ENCODE measurements around the gene PRDM7. TPM values are rescaled to one million over a fixed set of nuclear protein-coding genes. Genes with fewer than 3 reads are reported as not detected.

PRDM7 gene
- total and polyA plus RNA-seq, 7 donors = not detected

- H3K36me3 ChIP-seq = peaks cover 10 to 25% (median 11%) of the 10 kb centered on the region in 4 donors
- DNase-seq = no peak
- peaks cover 0 to 18% (median 16%) of the 10 kb centered on the region in 3 donors for H3K27me3 ChIP-seq
- H3K4me3 ChIP-seq = no peak overlapping the region
- H3K4me1 ChIP-seq = peaks cover 0 to 15% (median 13%) of the 10 kb centered on the region in 4 donors
- whole genome bisulfite sequencing, 2 donors = 87 to 91% methylated on average over 19 of the region's 19 CpGs
- intact Hi-C loops (cut with DNase I) = no loop called here
- TF ChIP-seq EP300 (IDR thresholded peaks at IDR 0.05) (no peak), POLR2A (IDR thresholded peaks at IDR 0.05) (no peak), POLR2AphosphoS5 (IDR thresholded peaks at IDR 0.05) (no peak)
- TF ChIP-seq, protein P1, sequence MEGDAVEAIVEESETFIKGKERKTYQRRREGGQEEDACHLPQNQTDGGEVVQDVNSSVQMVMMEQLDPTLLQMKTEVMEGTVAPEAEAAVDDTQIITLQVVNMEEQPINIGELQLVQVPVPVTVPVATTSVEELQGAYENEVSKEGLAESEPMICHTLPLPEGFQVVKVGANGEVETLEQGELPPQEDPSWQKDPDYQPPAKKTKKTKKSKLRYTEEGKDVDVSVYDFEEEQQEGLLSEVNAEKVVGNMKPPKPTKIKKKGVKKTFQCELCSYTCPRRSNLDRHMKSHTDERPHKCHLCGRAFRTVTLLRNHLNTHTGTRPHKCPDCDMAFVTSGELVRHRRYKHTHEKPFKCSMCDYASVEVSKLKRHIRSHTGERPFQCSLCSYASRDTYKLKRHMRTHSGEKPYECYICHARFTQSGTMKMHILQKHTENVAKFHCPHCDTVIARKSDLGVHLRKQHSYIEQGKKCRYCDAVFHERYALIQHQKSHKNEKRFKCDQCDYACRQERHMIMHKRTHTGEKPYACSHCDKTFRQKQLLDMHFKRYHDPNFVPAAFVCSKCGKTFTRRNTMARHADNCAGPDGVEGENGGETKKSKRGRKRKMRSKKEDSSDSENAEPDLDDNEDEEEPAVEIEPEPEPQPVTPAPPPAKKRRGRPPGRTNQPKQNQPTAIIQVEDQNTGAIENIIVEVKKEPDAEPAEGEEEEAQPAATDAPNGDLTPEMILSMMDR (IDR thresholded peaks at IDR 0.05) = no peak
- H3K9me3 ChIP-seq = no peaks in the 10 kb centered on the region
- no peak overlapping the region for H3K27ac ChIP-seq
Measured at GRCh38 chr16:90042946-90043514, 34.1 kb downstream of the PRDM7 start.

DNA sequence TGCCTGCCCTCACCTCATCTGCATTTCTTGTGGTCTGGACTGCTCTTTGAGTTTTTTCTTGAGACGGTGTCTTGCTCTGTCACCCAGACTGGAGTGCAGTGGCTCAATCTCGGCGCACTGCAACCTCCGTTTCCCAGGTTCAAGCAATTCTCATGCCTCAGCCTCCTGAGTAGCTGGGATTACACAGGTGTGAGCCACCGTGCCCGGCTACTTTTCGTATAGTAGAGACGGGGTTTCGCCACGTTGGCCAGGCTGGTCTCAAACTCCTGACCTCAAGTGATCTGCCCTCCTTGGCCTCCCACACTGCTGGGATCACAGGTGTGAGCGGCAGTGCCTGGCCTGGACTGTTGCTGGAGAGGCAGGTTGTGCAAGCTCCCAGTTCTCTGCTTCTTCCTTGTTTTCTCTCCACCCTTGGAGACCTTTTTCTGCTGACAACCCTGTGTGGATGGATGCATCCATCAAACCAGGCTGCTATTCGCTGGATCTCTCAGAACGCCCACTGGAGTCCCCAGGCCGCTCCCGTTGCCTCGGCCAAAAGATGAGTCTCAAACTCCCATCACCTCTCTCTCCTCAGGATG is 35.1 kb downstream of the PRDM7 start:
- Histone ChIP-seq H3K27ac (no peak overlapping the region), H3K36me3 (peaks cover 12 to 35% (median 20%) of the 10 kb centered on the region in 4 donors), H3K9me3 (no peaks in the 10 kb centered on the region), H3K4me3 (no peak overlapping the region), H3K27me3 (peaks cover 0 to 10% (median 8%) of the 10 kb centered on the region in 3 donors), H3K4me1 (peaks cover 0 to 7% (median 6%) of the 10 kb centered on the region in 4 donors)
- DNase-seq = no peak
- intact Hi-C loops (cut with DNase I) = no loop called here
- WGBS, 2 donors = 89 to 95% methylated on average over 16 of the region's 16 CpGs
- TF ChIP-seq EP300 (IDR thresholded peaks at IDR 0.05) = no peak
- no peak for TF ChIP-seq POLR2AphosphoS5 (IDR thresholded peaks at IDR 0.05)
- TF ChIP-seq, protein P1 (IDR thresholded peaks at IDR 0.05) = no peak
- no peak for TF ChIP-seq POLR2A (IDR thresholded peaks at IDR 0.05)

DNA sequence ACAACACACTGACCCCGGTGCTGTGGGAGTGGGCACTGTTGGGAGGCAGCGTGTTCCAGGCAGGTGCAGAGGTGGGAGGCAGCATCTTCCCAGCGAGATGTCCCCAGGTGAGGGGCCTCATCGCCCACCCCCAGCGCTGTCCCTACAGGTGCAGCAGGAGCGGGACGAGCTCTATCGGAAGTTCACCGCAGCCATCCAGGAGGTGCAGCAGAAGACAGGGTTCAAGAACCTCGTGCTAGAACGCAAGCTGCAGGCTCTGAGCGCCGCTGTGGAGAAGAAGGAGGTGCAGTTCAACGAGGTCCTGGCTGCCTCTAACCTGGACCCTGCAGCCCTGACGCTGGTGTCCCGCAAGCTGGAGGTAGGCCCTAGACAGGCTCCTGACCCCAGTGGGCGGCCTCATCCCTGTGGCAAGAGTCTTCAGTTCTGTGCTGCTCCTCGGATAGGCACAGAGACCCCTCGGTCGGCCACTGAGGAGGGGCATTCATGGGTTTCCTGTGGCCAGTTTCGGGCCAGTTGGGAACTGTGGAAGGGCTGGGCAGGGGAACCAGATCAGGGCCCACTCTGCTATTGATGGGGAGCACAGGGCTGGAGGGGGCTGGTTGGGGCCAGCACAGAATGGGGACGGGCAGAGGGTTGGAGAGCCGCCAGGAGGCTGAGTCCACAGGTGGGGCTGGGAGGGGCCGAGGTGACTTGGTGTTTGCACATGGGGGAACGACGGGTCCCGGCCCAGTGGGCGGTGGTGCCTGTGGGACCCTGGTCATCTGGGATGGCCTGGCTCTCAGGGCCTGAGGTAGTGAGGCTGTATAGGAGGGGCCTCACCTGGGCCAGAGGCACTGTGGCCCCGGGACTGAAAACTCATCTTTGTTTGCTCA is 36.7 kb downstream of the PRDM7 start:
- WGBS, 2 donors = 84 to 89% methylated on average over 29 of the region's 29 CpGs
- Histone ChIP-seq H3K27me3 (no peaks in the 10 kb centered on the region), H3K36me3 (peaks cover 18 to 51% (median 25%) of the 10 kb centered on the region in 4 donors), H3K4me3 (no peak overlapping the region), H3K27ac (no peak overlapping the region), H3K9me3 (no peaks in the 10 kb centered on the region), H3K4me1 (no peaks in the 10 kb centered on the region)
- intact Hi-C loops (cut with DNase I) = no loop called here
- TF ChIP-seq, protein P1 (IDR thresholded peaks at IDR 0.05) = no peak
- TF ChIP-seq EP300 (IDR thresholded peaks at IDR 0.05) (no peak), POLR2A (IDR thresholded peaks at IDR 0.05) (no peak), POLR2AphosphoS5 (IDR thresholded peaks at IDR 0.05) (no peak)
- DNase-seq = no peak

DNA sequence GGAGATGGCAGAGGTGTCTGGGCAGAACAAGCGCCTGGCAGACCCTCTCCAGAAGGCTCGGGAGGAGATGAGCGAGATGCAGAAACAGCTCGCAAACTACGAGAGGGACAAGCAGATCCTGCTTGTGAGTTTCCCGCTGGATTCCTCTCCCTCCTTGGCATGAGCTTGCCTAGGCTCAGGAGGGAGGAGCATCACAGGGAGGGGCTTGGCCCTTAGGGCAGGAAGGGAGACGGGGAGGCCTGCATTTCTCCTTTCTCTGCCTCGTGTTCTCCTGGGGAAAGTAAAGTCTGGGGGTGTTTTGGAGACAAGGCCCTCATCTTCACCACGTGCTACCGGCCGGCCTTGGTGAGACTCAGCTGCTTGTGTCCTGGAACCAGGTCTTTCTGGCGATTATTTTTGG is 39.9 kb downstream of the PRDM7 start:
- TF ChIP-seq POLR2A (IDR thresholded peaks at IDR 0.05) (no peak), POLR2AphosphoS5 (IDR thresholded peaks at IDR 0.05) (no peak), EP300 (IDR thresholded peaks at IDR 0.05) (no peak)
- TF ChIP-seq, protein P1 (IDR thresholded peaks at IDR 0.05) = no peak
- H3K4me3 ChIP-seq = no peak overlapping the region
- H3K36me3 ChIP-seq = peaks cover 18 to 56% (median 25%) of the 10 kb centered on the region in 4 donors
- DNase-seq = no peak
- H3K9me3 ChIP-seq = no peaks in the 10 kb centered on the region
- H3K27ac ChIP-seq = no peak overlapping the region
- WGBS, 2 donors = 88 to 89% methylated on average over 12 of the region's 12 CpGs
- intact Hi-C loops (cut with DNase I) = no loop called here
- H3K27me3 ChIP-seq = peaks cover 0 to under 1% (median 0%) of the 10 kb centered on the region in 3 donors
- H3K4me1 ChIP-seq = no peaks in the 10 kb centered on the region
